Measurements from ENCODE around the gene ARHGEF39.

DNA sequence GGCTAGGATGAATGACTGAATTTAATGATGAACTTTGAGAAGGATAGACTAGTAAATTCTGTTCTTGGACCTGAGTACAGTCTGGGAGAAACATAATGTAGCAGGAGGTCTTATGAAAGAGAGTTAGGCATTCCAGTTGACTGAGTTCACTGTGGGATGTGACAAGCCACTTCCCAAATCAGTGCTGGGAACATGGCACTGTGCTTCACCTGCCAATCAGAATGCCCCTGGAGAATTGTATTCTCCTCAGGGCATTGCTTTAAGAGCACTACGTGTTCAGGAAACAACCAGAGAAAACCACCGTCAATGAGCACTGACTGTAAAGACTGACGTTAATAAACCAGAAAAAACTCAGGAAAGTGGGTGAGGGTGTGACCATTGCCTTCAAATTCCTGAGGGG is 5.7 kb downstream of the ARHGEF39 start:
- TF ChIP-seq ISL1 (CRISPR knock-in tag; IDR thresholded peaks at IDR 0.05) (no peak), CSRNP3 (CRISPR knock-in tag; IDR thresholded peaks at IDR 0.05) (no peak), RARB (CRISPR knock-in tag; IDR thresholded peaks at IDR 0.05) (no peak), ZNF8 (CRISPR knock-in tag; IDR thresholded peaks at IDR 0.05) (no peak), CREB5 (CRISPR knock-in tag; IDR thresholded peaks at IDR 0.05; ENCODE audit: low read depth) (no peak), ZNF70 (CRISPR knock-in tag; IDR thresholded peaks at IDR 0.05) (no peak), TSHZ2 (CRISPR knock-in tag; IDR thresholded peaks at IDR 0.05) (no peak)
